ENCODE results near the gene SPDYE1. TPM values are rescaled to one million over a fixed set of nuclear protein-coding genes. Genes with fewer than 3 reads are reported as not detected.

The SPDYE1 gene
- total RNA-seq, 4 donors from 2014 or later: not detected

DNA sequence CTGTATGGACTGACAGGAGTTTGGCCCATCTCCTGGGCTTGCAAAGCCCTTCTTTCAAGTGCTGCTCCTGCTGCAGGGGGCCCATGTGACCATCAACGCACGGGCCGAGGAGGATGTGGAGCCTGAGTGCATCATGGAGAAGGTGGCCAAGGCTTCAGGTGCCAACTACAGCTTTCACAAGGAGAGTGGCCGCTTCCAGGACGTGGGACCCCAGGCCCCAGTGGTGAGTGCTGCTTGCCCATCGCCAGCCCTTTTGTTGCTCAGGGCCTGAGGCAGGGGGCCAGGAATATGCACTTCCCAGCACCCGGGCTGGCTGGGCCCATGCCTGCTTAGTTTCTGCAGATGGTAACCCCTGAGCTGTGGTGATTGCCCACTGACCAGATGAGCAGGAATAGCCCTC lies 59.0 kb downstream of the SPDYE1 start:
- H3K9me3 ChIP-seq: no peaks in the 10 kb centered on the region
- WGBS, 2 donors: 98 to 100% methylated on average over 1 to 5 of the region's 7 CpGs
- no peak for TF ChIP-seq POLR2A (IDR thresholded peaks at IDR 0.05)
- TF ChIP-seq, protein P1, sequence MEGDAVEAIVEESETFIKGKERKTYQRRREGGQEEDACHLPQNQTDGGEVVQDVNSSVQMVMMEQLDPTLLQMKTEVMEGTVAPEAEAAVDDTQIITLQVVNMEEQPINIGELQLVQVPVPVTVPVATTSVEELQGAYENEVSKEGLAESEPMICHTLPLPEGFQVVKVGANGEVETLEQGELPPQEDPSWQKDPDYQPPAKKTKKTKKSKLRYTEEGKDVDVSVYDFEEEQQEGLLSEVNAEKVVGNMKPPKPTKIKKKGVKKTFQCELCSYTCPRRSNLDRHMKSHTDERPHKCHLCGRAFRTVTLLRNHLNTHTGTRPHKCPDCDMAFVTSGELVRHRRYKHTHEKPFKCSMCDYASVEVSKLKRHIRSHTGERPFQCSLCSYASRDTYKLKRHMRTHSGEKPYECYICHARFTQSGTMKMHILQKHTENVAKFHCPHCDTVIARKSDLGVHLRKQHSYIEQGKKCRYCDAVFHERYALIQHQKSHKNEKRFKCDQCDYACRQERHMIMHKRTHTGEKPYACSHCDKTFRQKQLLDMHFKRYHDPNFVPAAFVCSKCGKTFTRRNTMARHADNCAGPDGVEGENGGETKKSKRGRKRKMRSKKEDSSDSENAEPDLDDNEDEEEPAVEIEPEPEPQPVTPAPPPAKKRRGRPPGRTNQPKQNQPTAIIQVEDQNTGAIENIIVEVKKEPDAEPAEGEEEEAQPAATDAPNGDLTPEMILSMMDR (IDR thresholded peaks at IDR 0.05): no peak
- H3K27me3 ChIP-seq: no peaks in the 10 kb centered on the region
- peaks cover 47 to 100% (median 67%) of the 10 kb centered on the region in 3 donors for H3K36me3 ChIP-seq
- H3K4me3 ChIP-seq: no peak overlapping the region
- intact Hi-C loops (cut with DNase I): no loop called here
- DNase-seq: no peak
- peaks cover 8 to 50% (median 22%) of the 10 kb centered on the region in 3 donors for H3K4me1 ChIP-seq
- H3K27ac ChIP-seq: peak overlapping the region in 2 of 4 donors; percentile 84 to 85

DNA sequence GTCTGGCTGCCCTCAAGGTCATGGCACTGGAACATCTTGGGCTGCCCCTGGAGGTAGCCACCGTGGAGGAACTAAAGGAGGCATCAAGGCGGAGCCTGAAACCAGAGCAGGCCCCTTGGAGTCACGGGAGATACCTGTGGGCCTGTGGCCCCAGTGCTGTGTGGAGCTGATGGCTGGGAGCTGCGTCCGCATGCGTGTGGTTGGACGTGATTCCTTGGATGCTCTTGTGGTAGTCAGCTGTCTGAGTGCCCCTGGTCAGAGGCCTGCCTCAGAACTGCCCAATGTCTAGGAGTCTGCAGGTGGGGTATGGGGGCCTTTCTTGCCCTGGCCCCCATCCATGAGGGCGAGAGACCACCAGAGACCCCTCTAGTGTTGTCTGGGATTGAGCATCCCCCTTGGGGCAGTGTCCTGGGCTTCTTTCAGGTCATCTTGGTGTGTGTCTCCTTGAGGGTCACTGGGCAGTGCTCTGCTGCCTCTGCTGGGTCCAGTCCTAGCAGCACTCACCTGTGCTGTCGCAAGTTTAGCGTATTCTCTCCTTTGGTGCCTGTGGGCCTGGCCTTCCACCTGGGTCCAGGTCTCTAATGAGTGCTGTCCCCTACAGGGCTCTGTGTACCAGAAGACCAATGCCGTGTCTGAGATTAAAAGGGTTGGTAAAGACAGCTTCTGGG lies 59.6 kb downstream of the SPDYE1 start:
- 92 to 95% methylated on average over 7 of the region's 11 CpGs for WGBS, 2 donors
- no peak overlapping the region for H3K4me3 ChIP-seq

DNA sequence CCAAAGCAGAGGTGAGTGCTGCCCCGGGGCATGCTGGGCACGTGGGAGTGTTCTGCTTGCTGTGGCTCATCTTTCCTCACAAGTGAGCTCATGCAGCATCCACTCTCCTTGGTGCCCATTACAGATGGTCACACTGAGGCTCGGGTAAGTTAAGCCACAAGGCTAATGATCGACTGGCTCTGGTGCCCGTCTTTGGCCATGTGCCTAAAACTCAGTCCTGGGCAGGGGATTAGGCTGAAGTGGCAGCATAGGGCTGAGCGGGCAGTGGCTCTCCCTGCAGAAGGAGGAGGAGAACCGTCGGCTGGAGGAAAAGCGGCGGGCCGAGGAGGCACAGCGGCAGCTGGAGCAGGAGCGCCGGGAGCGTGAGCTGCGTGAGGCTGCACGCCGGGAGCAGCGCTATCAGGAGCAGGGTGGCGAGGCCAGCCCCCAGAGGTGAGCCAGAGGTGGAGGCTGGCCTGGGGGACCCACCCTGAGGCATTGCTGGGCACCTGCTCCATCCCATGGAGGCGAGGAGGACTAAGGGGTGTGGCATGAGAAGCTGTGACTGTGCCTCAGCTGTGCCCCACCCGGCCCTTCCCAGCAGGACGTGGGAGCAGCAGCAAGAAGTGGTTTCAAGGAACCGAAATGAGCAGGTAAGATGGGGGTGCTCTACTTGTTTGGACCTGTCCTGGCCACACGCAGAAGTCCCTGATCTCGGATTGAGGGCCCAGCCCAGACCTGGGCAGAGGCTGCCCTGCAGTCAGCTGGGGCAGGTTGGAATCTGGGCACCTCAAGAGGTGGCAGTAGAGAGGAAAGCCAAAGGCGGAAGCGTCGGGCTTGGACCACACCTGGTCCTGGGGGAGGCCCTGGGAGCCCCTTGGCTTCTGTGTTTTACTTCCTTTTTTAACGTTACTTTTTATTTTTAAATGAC lies 60.4 kb downstream of the SPDYE1 start:
- intact Hi-C loops (cut with DNase I): no loop called here
- H3K27me3 ChIP-seq: no peaks in the 10 kb centered on the region
- H3K27ac ChIP-seq: peak overlapping the region; percentile 51 to 85 (median 80)
- 65 to 70% methylated on average over 17 to 20 of the region's 30 CpGs for WGBS, 2 donors
- no peaks in the 10 kb centered on the region for H3K9me3 ChIP-seq
- DNase-seq: no peak
- peaks cover 47 to 99% (median 70%) of the 10 kb centered on the region in 3 donors for H3K36me3 ChIP-seq
- no peak overlapping the region for H3K4me3 ChIP-seq
- TF ChIP-seq POLR2A (IDR thresholded peaks at IDR 0.05): no peak
- TF ChIP-seq, protein P1 (IDR thresholded peaks at IDR 0.05): peak in 1 of 6 experiments; percentile 38
- H3K4me1 ChIP-seq: peaks cover 8 to 40% (median 17%) of the 10 kb centered on the region in 3 donors

More for the DNA sequence above, 59.6 kb downstream of the SPDYE1 start:
- DNase-seq: no peak
- Histone ChIP-seq H3K36me3 (peaks cover 47 to 100% (median 70%) of the 10 kb centered on the region in 3 donors), H3K4me1 (peaks cover 8 to 44% (median 18%) of the 10 kb centered on the region in 3 donors), H3K9me3 (no peaks in the 10 kb centered on the region), H3K27ac (peak overlapping the region; percentile 51 to 85 (median 80)), H3K27me3 (no peaks in the 10 kb centered on the region)
- intact Hi-C loops (cut with DNase I): no loop called here
- no peak for TF ChIP-seq POLR2A (IDR thresholded peaks at IDR 0.05)
- TF ChIP-seq, protein P1 (IDR thresholded peaks at IDR 0.05): no peak

DNA sequence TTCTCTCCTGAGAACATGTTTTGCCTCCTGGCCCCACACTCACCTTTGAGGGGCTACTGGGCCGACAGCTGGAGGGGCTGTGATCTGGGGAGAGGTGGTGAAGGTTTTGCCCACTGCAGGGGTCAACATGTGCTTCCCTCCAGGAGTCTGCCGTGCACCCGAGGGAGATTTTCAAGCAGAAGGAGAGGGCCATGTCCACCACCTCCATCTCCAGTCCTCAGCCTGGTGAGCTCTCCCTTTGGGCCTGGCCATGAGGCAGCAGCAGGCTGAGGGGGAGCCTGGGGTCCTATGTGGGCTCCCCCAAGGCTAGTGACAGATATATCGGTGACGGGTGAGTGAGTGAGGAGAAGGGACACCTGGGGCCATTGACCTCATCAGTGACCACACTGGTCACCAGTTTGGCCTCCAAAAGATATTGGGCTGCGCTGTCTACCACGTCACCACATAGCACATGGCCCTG lies 61.1 kb downstream of the SPDYE1 start:
- Histone ChIP-seq H3K4me3 (no peak overlapping the region), H3K27ac (peak overlapping the region; percentile 18 to 85 (median 80))

More for the DNA sequence above, 61.1 kb downstream of the SPDYE1 start:
- Histone ChIP-seq H3K27me3 (no peaks in the 10 kb centered on the region), H3K36me3 (peaks cover 47 to 92% (median 70%) of the 10 kb centered on the region in 3 donors), H3K4me1 (peaks cover 9 to 45% (median 19%) of the 10 kb centered on the region in 3 donors), H3K9me3 (no peaks in the 10 kb centered on the region)
- intact Hi-C loops (cut with DNase I): no loop called here
- TF ChIP-seq POLR2A (IDR thresholded peaks at IDR 0.05): no peak
- TF ChIP-seq, protein P1 (IDR thresholded peaks at IDR 0.05): no peak
- WGBS, 2 donors: 75 to 100% methylated on average over 2 to 3 of the region's 7 CpGs
- no peak for DNase-seq
